Measurements from ENCODE around the gene LMTK2.

DNA sequence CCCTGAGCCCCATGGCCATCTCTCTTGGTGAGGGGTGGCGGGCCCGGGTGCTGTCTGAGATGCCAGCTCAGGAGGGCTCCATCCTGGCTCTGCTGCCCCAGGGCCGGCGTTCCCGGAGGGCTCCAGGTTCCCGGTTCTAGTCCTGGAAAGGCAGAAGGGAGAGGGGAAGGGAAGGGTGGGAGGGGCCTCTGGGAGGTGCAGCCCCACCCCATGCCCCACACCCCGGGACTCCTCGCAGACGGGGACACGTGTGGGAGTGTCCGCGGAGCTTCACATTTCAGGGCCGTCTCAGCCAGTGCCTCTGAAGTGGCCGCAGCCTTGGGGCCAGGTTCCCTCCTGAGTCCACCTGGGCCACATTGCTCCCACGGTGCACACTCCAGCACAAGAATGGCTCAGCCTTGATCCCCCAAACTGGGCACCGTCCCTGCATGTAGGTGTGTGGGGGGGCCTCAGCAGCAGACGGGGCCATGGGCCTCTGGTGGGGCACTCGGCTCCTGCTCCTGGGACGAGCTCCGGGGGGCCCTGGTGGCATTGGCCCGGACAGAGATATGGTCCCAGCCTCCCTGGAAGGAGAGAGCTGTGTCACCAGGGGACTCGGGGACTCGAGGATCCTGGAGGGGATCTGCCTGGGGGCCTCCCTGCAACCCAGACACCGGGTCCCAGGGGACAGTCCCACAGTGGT lies 110.4 kb downstream of the LMTK2 start:
- TF ChIP-seq, protein P1, sequence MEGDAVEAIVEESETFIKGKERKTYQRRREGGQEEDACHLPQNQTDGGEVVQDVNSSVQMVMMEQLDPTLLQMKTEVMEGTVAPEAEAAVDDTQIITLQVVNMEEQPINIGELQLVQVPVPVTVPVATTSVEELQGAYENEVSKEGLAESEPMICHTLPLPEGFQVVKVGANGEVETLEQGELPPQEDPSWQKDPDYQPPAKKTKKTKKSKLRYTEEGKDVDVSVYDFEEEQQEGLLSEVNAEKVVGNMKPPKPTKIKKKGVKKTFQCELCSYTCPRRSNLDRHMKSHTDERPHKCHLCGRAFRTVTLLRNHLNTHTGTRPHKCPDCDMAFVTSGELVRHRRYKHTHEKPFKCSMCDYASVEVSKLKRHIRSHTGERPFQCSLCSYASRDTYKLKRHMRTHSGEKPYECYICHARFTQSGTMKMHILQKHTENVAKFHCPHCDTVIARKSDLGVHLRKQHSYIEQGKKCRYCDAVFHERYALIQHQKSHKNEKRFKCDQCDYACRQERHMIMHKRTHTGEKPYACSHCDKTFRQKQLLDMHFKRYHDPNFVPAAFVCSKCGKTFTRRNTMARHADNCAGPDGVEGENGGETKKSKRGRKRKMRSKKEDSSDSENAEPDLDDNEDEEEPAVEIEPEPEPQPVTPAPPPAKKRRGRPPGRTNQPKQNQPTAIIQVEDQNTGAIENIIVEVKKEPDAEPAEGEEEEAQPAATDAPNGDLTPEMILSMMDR (conservative IDR thresholded peaks at IDR 0.05; ENCODE audit: low read length): no peak
- TF ChIP-seq EZH2phosphoT487 (IDR thresholded peaks at IDR 0.05; ENCODE audit: borderline replicate concordance): no peak

Data from Loucy (cell line).